ENCODE measurements around the gene SLC22A31. TPM values are rescaled to one million over a fixed set of nuclear protein-coding genes. Genes with fewer than 3 reads are reported as not detected.

SLC22A31 gene
- total and polyA plus RNA-seq, 2 experiments from 2014 or later = not detected

- no peaks in the 10 kb centered on the region for H3K36me3 ChIP-seq (ENCODE audit: low read depth)
- no peak overlapping the region for H2AFZ ChIP-seq
- H3K79me2 ChIP-seq (ENCODE audit: insufficient read depth) = no peaks in the 10 kb centered on the region
- no peak overlapping the region for H3K27ac ChIP-seq
- H3K27me3 ChIP-seq (replicated peaks; ENCODE audit: insufficient read depth) = no peaks in the 10 kb centered on the region; the same call in 1 of the 2 replicates
- no peak overlapping the region for H3K4me2 ChIP-seq (ENCODE audit: unreplicated experiment)
- in situ Hi-C loops (cut with MboI) = no loop called here
- H3K9ac ChIP-seq = no peak overlapping the region
- TF ChIP-seq EZH2 (IDR thresholded peaks at IDR 0.05; ENCODE audit: insufficient read depth, poor library complexity, severe bottlenecking) (no peak), EZH2phosphoT487 (IDR thresholded peaks at IDR 0.05; ENCODE audit: insufficient read depth, low read depth) (no peak)
- DNase-seq = no peak
- H3K4me3 ChIP-seq = no peak overlapping the region
- H3F3A ChIP-seq (ENCODE audit: insufficient read depth) = no peaks in the 10 kb centered on the region
- no peaks in the 10 kb centered on the region for H3K9me3 ChIP-seq (ENCODE audit: low read depth)
- H3K9me2 ChIP-seq (ENCODE audit: insufficient read depth) = no peaks in the 10 kb centered on the region
- H3K4me1 ChIP-seq (ENCODE audit: insufficient read depth) = no peaks in the 10 kb centered on the region
- H4K20me1 ChIP-seq (ENCODE audit: insufficient read depth) = no peaks in the 10 kb centered on the region
- WGBS, 2 experiments (ENCODE audit: low coverage in 1 of 2, low lambda C conversion rate in 2 of 2, missing lambda C conversion rate in 2 of 2) = 63% methylated on average over 23 of the region's 23 CpGs
These were observed 26.1 kb downstream of the SLC22A31 start for GRCh38 chr16:89174055-89174827.

GRCh38 chr16:89173174-89173921 is 27.0 kb downstream of the SLC22A31 start:
- Histone ChIP-seq H3K4me1 (ENCODE audit: insufficient read depth) (no peaks in the 10 kb centered on the region), H3K4me3 (no peak overlapping the region), H3K4me2 (ENCODE audit: unreplicated experiment) (no peak overlapping the region), H3F3A (ENCODE audit: insufficient read depth) (no peaks in the 10 kb centered on the region), H3K27me3 (replicated peaks; ENCODE audit: insufficient read depth) (no peaks in the 10 kb centered on the region; the same call in 1 of the 2 replicates), H3K9me2 (ENCODE audit: insufficient read depth) (no peaks in the 10 kb centered on the region), H3K9ac (no peak overlapping the region), H3K36me3 (ENCODE audit: low read depth) (no peaks in the 10 kb centered on the region), H3K79me2 (ENCODE audit: insufficient read depth) (no peaks in the 10 kb centered on the region), H4K20me1 (ENCODE audit: insufficient read depth) (no peaks in the 10 kb centered on the region), H2AFZ (no peak overlapping the region), H3K27ac (no peak overlapping the region), H3K9me3 (ENCODE audit: low read depth) (no peaks in the 10 kb centered on the region)
- TF ChIP-seq EZH2 (IDR thresholded peaks at IDR 0.05; ENCODE audit: insufficient read depth, poor library complexity, severe bottlenecking) (no peak), EZH2phosphoT487 (IDR thresholded peaks at IDR 0.05; ENCODE audit: insufficient read depth, low read depth) (no peak)
- in situ Hi-C loops (cut with MboI) = no loop called here
- 51 to 60% methylated on average over 11 of the region's 11 CpGs for WGBS, 2 experiments (ENCODE audit: low coverage in 1 of 2, low lambda C conversion rate in 2 of 2, missing lambda C conversion rate in 2 of 2)
- no peak for DNase-seq

- no peaks in the 10 kb centered on the region for H3F3A ChIP-seq (ENCODE audit: insufficient read depth)
- no peaks in the 10 kb centered on the region for H3K4me1 ChIP-seq (ENCODE audit: insufficient read depth)
- no peaks in the 10 kb centered on the region for H3K79me2 ChIP-seq (ENCODE audit: insufficient read depth)
- H4K20me1 ChIP-seq (ENCODE audit: insufficient read depth) = no peaks in the 10 kb centered on the region
- no peaks in the 10 kb centered on the region for H3K9me2 ChIP-seq (ENCODE audit: insufficient read depth)
- no peak overlapping the region for H3K27ac ChIP-seq
- H3K9me3 ChIP-seq (ENCODE audit: low read depth) = no peaks in the 10 kb centered on the region
- no peaks in the 10 kb centered on the region for H3K36me3 ChIP-seq (ENCODE audit: low read depth)
- no peaks in the 10 kb centered on the region; the same call in 1 of the 2 replicates for H3K27me3 ChIP-seq (replicated peaks; ENCODE audit: insufficient read depth)
- TF ChIP-seq EZH2phosphoT487 (IDR thresholded peaks at IDR 0.05; ENCODE audit: insufficient read depth, low read depth) = no peak
- TF ChIP-seq EZH2 (IDR thresholded peaks at IDR 0.05; ENCODE audit: insufficient read depth, poor library complexity, severe bottlenecking) = no peak
- DNase-seq = no peak
- H2AFZ ChIP-seq = no peak overlapping the region
- H3K9ac ChIP-seq = no peak overlapping the region
- in situ Hi-C loops (cut with MboI) = no loop called here
- WGBS, 2 experiments (ENCODE audit: low coverage in 1 of 2, low lambda C conversion rate in 2 of 2, missing lambda C conversion rate in 2 of 2) = 41 to 42% methylated on average over 13 of the region's 13 CpGs
- H3K4me3 ChIP-seq = no peak overlapping the region
- H3K4me2 ChIP-seq (ENCODE audit: unreplicated experiment) = no peak overlapping the region
These were observed 27.7 kb downstream of the SLC22A31 start for GRCh38 chr16:89172528-89173173.

GRCh38 chr16:89172171-89172527 is 28.2 kb downstream of the SLC22A31 start:
- TF ChIP-seq EZH2phosphoT487 (IDR thresholded peaks at IDR 0.05; ENCODE audit: insufficient read depth, low read depth) = no peak
- TF ChIP-seq EZH2 (IDR thresholded peaks at IDR 0.05; ENCODE audit: insufficient read depth, poor library complexity, severe bottlenecking) = no peak
- no peaks in the 10 kb centered on the region for H4K20me1 ChIP-seq (ENCODE audit: insufficient read depth)
- no peak overlapping the region for H3K9ac ChIP-seq

More at GRCh38 chr16:89172171-89172527, 28.2 kb downstream of the SLC22A31 start:
- Histone ChIP-seq H3K4me3 (no peak overlapping the region), H3K4me1 (ENCODE audit: insufficient read depth) (0 out of 2 replicates have a peak, but pooled peaks cover 1% of the 10 kb centered on the region), H3K9me3 (ENCODE audit: low read depth) (no peaks in the 10 kb centered on the region), H3K4me2 (ENCODE audit: unreplicated experiment) (no peak overlapping the region), H3F3A (ENCODE audit: insufficient read depth) (no peaks in the 10 kb centered on the region), H2AFZ (no peak overlapping the region), H3K27ac (no peak overlapping the region), H3K36me3 (ENCODE audit: low read depth) (no peaks in the 10 kb centered on the region), H3K79me2 (ENCODE audit: insufficient read depth) (no peaks in the 10 kb centered on the region), H3K9me2 (ENCODE audit: insufficient read depth) (no peaks in the 10 kb centered on the region), H3K27me3 (replicated peaks; ENCODE audit: insufficient read depth) (no peaks in the 10 kb centered on the region; the same call in 1 of the 2 replicates)
- in situ Hi-C loops (cut with MboI) = no loop called here
- WGBS, 2 experiments (ENCODE audit: low coverage in 1 of 2, low lambda C conversion rate in 2 of 2, missing lambda C conversion rate in 2 of 2) = 83 to 84% methylated on average over 9 to 11 of the region's 11 CpGs
- DNase-seq = no peak

Measured in GM23248 (cell line).